Adipocyte (in vitro differentiated cells): Measurements from ENCODE around the gene SCAMP4.
"Not testable (repeated sequence)": the region's sequence is repeated elsewhere in the genome, so short reads cannot be mapped to it uniquely, and the experiment has no call there.

Experiments
- DNase-seq: peaks from one replicate; pipeline ENCODE4 v3.0.0-alpha.2; 2015; ENCODE audit warnings: low read depth
- H3K27me3 ChIP-seq: replicated peaks from 2 replicates; pipeline ENCODE4 v1.7.0; 2013; ENCODE audit warnings: mild to moderate bottlenecking, low read length, moderate library complexity; ENCODE audit not compliant: control insufficient read depth, insufficient read depth
- H3K36me3 ChIP-seq: 2 replicates; pipeline ENCODE4 v1.7.0; 2013; ENCODE audit warnings: low read length, mild to moderate bottlenecking, moderate library complexity; ENCODE audit not compliant: control insufficient read depth, insufficient read depth, severe bottlenecking
- H3K4me1 ChIP-seq: 2 replicates; pipeline ENCODE4 v1.7.0; 2013; ENCODE audit warnings: mild to moderate bottlenecking, low read length, moderate library complexity; ENCODE audit not compliant: control insufficient read depth, insufficient read depth
- H3K4me3 ChIP-seq: 2 replicates; pipeline ENCODE4 v1.7.0; 2013; ENCODE audit warnings: mild to moderate bottlenecking, low read length, moderate library complexity
- H3K9ac ChIP-seq: 2 replicates; pipeline ENCODE4 v1.7.0; 2013; ENCODE audit warnings: mild to moderate bottlenecking, low read length, moderate library complexity
- H3K9me3 ChIP-seq: 2 replicates; pipeline ENCODE4 v1.7.0; 2013; ENCODE audit warnings: mild to moderate bottlenecking, low read length, moderate library complexity; ENCODE audit not compliant: control insufficient read depth

SCAMP4 gene

DNA sequence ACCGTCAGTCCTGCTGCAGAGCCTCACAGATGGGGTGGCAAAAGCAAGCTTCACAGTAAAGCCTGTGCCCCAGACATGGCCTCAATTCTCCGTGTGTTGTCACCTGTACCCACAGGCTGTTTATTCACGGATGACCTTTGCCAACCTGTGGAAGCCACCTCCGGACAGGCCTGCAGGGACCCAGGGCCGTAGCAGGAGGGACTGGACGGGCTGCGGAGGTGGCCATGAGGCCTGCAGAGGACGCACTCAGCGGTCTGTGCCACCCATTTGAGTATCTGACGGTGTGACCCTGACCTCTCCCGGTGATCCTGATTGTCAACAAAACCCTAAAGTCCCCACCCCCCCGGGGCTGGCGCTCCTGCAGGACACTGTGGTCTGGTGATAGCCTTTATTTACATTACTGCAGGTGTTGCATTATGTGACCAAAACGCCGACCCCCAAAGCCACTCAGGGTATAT, 34.0 kb upstream of the SCAMP4 start:
- H3K9me3 ChIP-seq = no peaks in the 10 kb centered on the region
- H3K4me1 ChIP-seq = peaks cover 22% of the 10 kb centered on the region
- no peak for DNase-seq
- H3K4me3 ChIP-seq = no peak overlapping the region
- no peak overlapping the region for H3K9ac ChIP-seq
- no peaks in the 10 kb centered on the region for H3K27me3 ChIP-seq
- peaks cover 4% of the 10 kb centered on the region for H3K36me3 ChIP-seq

DNA sequence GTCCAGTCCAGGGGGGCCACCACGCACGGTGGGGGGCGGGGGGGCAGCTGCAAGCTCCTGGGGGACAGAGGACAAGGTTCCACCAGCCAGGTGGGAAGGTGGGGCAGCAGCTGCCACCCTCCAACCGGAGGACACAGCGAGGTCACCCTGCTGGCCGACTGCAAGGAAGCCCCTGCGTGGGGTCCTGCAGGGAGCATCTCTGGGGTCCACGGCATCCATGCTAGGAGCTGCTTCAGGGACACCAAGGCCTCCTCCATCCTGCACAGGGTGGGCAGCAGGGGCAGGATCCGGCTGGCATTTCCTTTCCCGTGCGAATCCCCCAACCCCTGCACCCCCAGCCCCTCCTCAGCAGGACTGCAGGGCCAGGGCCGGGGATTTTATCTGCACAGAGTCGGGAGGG, 33.6 kb upstream of the SCAMP4 start:
- H3K27me3 ChIP-seq = no peaks in the 10 kb centered on the region
- no peaks in the 10 kb centered on the region for H3K9me3 ChIP-seq
- DNase-seq = no peak
- peaks cover 27% of the 10 kb centered on the region for H3K4me1 ChIP-seq
- no peak overlapping the region for H3K9ac ChIP-seq
- H3K36me3 ChIP-seq = peaks cover 4% of the 10 kb centered on the region
- H3K4me3 ChIP-seq = no peak overlapping the region

DNA sequence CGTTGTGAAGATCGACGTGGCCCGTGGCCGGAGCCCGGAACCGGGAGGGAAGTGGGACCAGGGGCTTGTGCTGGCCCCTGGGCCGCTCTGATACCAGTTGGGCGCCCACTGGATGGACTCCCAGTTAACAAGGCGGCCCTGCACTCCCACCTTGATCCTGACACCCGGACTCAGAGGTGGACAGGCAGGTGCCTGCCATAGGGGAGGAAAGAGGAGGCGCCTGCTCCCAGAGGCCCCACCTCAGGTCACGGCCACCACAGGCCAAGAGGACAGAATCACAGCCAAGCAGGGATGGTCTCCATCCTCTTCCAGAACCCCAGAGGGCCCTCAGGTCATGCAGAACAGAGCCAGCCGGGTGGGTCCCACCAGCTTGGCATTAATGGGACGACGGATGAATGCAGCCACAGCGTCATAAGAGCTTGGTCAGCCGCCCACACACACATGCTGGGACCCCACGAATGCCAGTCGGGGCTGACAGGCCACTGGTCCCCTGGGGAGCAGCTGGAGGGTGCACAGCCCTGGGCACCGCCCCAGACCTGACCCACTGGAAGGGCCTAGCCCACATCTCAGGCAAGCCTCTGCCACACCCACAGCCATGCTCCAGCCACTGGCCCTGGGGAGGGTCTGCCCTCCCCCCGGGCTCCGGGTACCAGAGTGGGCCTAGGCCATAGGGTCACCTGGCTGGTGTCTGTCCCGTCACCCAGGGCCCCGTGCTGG, 32.2 kb upstream of the SCAMP4 start:
- H3K27me3 ChIP-seq = no peaks in the 10 kb centered on the region
- peaks cover 4% of the 10 kb centered on the region for H3K36me3 ChIP-seq
- DNase-seq = no peak
- peak overlapping the region; percentile 98 for H3K9ac ChIP-seq
- H3K4me3 ChIP-seq = peak overlapping the region; percentile 92
- no peaks in the 10 kb centered on the region for H3K9me3 ChIP-seq
- H3K4me1 ChIP-seq = peaks cover 27% of the 10 kb centered on the region

DNA sequence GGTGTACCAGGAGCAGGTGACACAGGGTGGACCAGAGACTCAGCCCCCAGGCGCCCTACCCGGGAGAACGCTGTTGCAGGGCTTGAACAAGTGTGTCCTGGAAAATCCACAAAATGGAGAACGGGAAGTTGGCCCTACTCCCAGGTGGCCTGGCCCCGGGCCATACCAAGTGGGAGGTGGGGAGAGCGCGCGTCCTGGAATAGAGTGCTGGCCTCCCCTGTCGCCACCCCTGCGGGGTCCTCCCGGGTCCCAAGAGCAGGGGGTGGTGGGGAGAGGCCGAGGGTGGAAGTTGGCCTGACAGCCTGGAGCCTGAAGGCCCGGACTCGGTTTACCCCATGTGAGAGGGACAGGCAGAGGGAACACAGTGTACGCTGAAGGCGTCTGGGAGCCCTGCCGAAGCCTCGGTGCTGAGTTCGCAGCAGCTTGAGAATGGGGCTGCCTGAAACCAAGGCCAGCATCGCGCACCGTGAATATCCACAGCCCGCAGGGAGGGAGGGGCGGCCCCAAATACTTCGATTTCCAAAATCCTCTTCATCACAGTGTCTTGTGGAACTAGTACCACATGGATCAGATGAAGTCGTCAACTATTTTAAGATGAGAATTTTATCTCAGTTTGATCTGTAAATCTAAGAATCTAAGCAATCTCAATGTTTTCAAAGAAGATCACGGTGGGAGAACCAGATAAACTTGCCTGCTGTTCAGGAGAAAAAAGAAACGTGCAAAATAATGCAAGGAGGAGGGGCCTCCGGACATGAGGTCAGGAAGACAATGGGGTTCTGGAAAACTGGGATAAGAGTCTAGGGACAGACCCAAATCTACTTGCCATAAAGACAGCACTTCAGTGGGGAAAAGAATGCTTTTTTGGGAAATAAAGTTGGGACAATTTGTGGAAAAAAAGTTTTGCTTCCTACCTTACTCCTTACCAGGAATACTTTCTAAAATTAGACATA, 31.4 kb upstream of the SCAMP4 start:
- Histone ChIP-seq H3K4me1 (peaks cover 27% of the 10 kb centered on the region), H3K4me3 (peak overlapping the region; percentile 92), H3K9ac (peak overlapping the region; percentile 98), H3K9me3 (no peaks in the 10 kb centered on the region), H3K27me3 (no peaks in the 10 kb centered on the region), H3K36me3 (peaks cover 4% of the 10 kb centered on the region)
- DNase-seq = no peak

DNA sequence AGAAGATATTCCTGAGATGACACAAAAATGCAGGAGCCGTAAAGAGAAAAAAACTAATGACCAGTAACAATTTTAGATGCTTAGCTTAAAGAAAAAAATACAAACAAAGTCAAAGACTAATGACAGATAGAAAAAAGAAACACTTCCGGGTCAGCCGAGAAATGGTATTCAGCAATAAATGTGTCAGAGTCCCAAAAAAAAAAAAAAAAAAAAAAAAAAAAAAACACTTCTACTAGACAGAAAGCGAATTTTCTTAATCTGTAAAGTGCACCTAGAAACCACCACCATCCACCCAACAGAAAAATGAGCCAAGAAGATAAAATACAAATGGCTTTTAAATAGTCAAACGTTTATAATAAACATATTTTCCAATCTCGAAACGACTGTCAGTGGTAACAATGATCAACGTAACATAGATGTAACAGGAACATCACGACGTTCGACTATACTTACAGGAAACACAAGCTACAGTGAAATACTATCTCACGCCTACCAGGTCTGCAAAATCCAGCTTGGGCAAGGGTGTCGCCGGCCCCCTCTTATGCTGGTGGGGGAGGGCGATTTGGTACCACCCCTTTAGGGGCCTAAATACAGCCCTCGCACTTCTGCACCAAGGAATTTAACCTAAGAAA, 30.5 kb upstream of the SCAMP4 start:
- H3K9me3 ChIP-seq = no peaks in the 10 kb centered on the region
- H3K4me3 ChIP-seq = peak overlapping the region; percentile 92
- no peak for DNase-seq
- H3K4me1 ChIP-seq = peaks cover 27% of the 10 kb centered on the region
- H3K36me3 ChIP-seq = peaks cover 4% of the 10 kb centered on the region
- H3K27me3 ChIP-seq = no peaks in the 10 kb centered on the region
- peak overlapping the region; percentile 98 for H3K9ac ChIP-seq

DNA sequence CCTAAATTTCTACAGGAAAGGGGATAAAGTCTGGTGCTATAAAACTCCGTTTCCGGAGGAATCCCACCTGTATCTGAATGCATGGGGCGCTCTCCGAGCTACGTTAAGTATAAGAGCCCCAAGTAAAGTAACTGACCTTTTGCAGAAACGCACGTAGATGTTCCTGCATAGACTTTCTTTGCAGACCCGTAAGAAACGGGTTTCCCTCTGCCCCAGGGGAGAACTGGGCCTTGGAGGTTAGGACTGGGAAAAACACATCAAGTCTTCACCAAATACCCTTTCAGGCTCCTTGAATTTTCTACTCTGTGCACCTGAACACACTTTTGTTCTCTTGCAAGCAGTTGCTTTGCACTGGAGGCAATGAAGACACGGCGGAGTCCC, 29.9 kb upstream of the SCAMP4 start:
- H3K9me3 ChIP-seq, DNase-seq, H3K27me3 ChIP-seq, H3K36me3 ChIP-seq: not testable (repeated sequence)
- Histone ChIP-seq H3K9ac (peak overlapping the region; percentile 98), H3K4me3 (peak overlapping the region; percentile 92), H3K4me1 (peaks cover 27% of the 10 kb centered on the region)

DNA sequence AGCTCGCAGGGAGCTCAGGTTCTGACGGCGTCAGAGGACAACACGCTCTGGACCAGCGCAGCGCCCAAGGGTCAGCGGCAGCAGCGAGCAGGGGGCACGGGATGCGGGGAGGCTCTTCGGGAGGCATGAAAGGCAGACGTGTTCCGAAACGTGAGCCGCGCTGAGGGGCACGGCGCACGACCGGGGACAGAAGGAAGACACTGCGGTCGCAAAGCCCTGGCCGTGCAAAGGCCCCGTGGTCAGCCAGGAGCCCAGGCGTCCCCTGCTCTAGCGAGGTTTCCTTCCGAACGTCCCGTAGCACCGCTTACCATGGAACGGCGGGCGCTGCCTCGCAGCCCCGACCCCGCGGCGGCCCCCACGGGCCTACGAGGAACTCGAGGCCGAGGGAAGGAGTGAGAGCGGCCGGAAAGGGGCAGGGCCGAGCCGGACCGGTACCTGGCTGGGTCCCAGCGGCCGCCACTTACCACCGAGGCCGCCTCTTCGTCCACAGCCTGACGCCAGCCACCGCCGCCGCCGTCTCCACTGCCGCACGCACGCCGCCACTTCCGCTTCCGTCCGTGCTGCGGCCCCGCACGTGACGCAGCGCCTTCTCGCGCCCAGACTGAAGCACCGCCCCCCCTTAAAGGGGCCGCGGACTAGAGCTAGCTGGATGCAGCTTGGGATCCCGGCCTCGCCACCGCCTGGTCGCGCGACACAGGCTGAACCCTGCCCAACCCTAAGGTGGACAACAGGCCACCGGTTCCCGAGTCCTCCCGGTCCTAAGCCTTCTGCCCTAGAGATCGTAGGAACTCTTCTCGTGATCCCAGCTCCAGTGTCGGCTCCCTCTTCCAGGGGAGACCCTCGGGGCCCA, 29.3 kb upstream of the SCAMP4 start:
- Histone ChIP-seq H3K4me3 (peak overlapping the region; percentile 92), H3K9me3 (no peaks in the 10 kb centered on the region), H3K36me3 (peaks cover 4% of the 10 kb centered on the region), H3K4me1 (peaks cover 27% of the 10 kb centered on the region), H3K9ac (peak overlapping the region; percentile 98), H3K27me3 (no peaks in the 10 kb centered on the region)
- peak; percentile 97 for DNase-seq

DNA sequence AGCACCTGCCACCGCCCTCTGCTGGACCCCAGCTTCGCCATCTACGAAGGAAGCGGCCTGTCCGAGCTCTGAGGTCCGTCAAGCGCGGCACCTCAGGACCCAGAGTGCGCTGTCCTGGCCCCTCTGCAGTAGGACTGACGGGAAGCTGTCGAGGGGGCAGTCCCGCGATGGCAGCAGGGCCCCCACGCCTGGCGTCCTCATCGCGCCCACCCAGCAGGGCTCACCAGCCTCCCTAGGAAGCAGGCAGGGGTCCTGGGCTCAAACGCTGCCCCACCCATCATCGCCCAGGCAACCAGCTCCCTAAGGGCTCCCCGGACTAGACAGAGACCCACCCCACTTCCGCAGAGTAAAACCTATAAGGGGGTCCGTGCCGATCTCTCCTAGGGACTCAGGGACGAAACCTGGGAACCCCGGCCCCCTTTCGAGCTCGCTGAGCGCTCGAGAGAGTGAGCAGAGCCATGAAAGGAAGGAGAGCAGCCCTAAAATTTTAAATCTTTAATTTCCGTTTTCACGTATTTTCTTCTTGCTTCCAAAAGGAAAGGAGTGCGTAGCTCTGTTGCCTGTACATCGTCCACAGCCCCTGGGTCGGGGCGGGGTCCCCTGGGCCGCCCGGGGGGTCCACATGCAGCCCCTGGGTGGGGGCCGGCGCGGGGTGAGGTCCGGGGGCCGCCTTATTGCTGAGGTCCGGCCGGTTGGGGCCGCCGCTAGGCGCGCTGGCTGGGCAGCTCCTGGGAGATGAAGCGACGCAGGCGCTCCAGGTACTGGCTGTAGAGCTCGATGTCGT, 28.5 kb upstream of the SCAMP4 start:
- not testable (repeated sequence) for H3K27me3 ChIP-seq, H3K36me3 ChIP-seq, H3K9me3 ChIP-seq, DNase-seq
- Histone ChIP-seq H3K4me1 (peaks cover 27% of the 10 kb centered on the region), H3K4me3 (peak overlapping the region; percentile 92), H3K9ac (peak overlapping the region; percentile 98)

DNA sequence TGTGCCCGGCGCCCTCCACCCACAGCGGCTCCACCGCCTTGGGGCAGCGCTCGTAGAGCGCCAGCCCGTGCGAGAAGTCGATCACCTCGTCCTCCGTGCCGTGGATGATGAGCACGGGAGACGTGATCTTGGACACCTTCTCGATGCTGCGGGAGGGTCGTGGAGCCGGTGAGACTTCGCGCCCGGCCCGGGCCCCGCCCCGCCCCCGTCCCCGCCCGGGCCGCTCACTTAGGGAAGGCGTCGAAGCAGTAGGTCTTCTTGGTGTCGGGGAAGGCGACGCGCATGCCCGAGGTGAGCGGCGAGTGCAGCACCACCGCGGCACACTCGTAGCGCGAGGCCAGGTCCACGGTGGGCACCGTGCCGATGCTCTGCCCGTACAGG, 27.9 kb upstream of the SCAMP4 start:
- H3K27me3 ChIP-seq, H3K4me3 ChIP-seq, DNase-seq, H3K9me3 ChIP-seq, H3K9ac ChIP-seq, H3K36me3 ChIP-seq: not testable (repeated sequence)
- peaks cover 27% of the 10 kb centered on the region for H3K4me1 ChIP-seq

DNA sequence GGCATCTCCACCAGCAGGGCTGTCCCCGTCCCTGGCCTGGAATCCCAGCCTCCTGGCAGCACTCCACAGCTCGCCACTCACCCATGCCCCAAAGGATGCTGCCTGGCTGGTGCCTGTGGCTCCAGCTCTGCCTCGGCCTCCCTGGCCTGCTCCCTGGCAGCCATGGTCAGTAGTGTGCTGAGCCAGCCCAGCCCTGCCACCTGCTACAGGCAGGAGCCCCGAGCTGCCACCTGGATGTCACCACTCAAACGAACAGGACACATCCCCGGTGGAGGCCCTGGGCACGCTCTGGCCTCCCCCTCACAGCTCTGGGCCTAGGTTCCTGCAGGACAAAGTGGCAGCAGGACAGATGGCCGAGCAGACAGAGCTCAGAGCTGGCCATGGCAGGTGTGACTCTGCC, 26.6 kb upstream of the SCAMP4 start:
- not testable (repeated sequence) for H3K36me3 ChIP-seq, DNase-seq, H3K27me3 ChIP-seq, H3K9ac ChIP-seq, H3K9me3 ChIP-seq, H3K4me3 ChIP-seq
- peaks cover 29% of the 10 kb centered on the region for H3K4me1 ChIP-seq
